NCI-H1048 (cell line): Measurements from ENCODE around the gene CDK19.

Experiments
- DNase-seq: peaks from one replicate; lab custom pipeline; 2025; lab: John Stamatoyannopoulos, UW

CDK19 gene

DNA sequence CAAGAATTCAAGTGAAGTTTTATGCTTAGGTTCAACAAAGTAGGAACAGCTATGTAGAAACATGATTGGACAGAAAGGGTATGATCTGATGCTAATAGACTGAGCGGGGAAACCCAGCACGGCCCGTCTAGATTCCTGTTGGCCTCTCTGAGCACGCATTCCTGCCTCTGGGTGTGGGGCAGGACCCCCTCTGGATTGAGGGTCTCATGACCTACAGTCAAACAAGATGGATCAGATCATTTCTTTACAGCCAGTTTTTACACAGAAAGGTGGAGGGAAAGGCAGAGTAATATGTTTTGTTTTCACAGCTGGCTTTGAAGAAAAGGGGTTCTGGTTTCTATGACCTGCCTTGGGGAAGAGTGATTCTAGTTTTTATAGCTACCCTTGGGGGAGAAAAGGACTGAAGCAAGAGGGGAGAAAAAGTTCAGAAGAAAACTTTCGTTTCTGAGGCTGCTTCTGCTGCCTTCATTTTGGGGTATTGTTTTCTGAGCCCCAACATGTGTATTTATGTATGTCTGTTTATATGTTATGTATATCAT is 239.3 kb downstream of the CDK19 start:
- no peak for DNase-seq

DNA sequence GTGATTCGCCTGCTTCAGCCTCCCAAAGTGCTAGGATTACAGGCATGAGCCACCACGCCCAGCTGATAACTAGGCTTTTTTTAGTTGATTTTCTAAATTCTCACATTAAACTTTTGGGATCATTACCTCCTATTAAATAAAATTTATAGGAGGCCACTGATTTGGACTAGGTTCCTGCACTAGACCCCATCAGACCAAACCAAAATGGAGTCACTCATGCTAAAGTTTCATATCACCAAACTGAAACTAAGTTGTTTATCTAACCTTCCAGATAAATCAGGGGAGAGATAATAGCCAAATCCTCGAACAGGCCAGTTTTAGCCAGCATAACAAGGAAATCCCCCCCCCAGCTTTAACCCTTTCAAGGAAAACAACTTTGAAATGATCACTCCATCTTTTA is 240.5 kb downstream of the CDK19 start:
- no peak for DNase-seq

- DNase-seq: no peak
Observed at GRCh38 chr6:110573537-110573936, 241.7 kb downstream of the CDK19 start.

DNA sequence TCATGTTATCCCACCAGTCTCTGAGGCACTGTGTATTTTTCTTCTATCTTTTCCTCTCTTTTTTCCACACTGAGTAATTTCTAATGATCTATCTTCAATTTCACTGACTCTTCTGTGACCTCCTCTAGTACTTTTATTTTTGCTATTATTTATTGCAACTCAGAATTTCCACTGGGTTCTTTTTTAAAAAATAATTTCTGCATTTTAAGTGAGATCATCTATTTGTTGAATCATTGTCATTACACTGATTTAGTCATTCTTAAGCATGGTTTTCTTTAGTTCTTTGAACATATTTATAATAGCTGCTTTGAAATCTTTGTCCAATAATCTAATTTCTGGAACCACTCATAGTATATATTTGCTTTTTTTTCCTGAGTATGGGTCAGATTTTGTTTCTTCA is 242.1 kb downstream of the CDK19 start:
- no peak for DNase-seq

DNA sequence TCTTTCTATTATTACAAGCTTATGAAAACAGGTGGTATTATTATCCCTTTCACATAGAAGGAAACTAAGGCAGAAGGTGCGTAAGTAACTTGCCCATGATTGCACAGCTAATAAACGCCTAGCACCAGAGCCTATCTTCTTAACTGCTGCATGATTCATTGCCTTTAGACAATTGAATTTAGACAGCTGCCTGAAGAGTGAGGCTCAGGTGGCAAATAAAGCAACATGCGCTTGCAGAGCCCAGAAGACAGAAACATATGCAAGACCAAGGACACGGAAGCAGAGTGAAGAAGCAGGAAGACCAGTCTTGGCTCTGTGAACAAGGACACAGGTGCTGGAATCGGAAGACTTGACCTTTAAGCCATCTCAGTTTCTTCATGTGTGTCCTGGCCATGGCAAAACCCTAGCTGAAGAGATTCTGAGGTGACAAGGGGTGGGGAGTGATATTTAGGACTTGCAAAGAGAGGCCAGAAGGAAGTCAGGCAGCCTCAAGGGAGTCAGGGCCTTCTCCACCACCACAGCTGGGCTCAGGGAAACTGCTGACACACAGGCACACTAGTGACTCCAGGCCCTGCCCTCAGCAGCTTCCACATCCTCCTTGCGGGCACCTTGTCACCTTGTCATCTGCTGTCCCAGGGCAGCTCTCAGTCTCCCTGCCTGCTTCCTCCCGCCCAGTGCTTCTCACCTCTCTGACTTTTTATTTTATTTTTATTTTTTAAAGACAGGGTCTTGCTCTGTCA is 247.1 kb downstream of the CDK19 start:
- no peak for DNase-seq

GRCh38 chr6:110566346-110567125 is 248.7 kb downstream of the CDK19 start:
- no peak for DNase-seq

- DNase-seq: no peak
Observed at GRCh38 chr6:110564703-110565421, 250.4 kb downstream of the CDK19 start.

DNA sequence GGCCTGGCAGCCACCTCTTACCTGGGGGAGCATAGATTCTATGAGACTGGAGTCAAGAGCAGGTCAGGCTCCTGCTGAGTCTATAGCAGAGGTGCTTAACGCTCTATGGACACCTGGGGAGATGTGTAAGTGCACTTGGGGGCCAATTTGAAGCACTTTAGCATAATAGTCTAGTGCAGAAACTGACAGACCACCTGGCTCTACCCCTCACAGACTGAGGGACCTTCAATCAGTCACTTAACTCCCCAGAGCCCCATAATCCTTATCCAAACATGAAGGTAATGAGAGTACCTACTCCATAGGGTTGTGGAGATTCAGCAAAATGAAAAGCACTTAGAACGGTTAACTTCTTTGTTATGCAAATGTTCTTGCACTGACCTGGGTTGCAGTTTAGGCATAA is 251.6 kb downstream of the CDK19 start:
- no peak for DNase-seq

GRCh38 chr6:110562316-110562915 is 252.9 kb downstream of the CDK19 start:
- DNase-seq: no peak

GRCh38 chr6:110561696-110562095 is 253.6 kb downstream of the CDK19 start:
- DNase-seq: no peak

DNA sequence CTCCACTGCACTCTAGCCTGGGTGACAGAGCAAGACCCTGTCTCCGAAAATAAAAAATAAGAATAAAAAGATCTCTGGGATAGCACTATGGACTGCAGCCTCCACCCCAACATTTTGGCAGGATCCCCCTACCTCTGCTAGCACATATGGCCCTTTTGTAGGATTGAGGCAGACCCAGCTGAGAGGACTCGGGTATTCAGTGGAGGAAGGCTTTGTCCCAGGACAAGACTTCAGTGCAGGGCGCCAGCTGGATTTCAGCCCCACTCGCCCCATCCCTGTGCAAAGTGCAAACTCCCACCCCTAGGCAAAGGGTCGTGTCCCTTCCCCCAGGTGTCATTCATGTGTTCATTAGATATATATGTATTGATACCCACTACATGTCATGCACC is 254.3 kb downstream of the CDK19 start:
- DNase-seq: no peak

DNA sequence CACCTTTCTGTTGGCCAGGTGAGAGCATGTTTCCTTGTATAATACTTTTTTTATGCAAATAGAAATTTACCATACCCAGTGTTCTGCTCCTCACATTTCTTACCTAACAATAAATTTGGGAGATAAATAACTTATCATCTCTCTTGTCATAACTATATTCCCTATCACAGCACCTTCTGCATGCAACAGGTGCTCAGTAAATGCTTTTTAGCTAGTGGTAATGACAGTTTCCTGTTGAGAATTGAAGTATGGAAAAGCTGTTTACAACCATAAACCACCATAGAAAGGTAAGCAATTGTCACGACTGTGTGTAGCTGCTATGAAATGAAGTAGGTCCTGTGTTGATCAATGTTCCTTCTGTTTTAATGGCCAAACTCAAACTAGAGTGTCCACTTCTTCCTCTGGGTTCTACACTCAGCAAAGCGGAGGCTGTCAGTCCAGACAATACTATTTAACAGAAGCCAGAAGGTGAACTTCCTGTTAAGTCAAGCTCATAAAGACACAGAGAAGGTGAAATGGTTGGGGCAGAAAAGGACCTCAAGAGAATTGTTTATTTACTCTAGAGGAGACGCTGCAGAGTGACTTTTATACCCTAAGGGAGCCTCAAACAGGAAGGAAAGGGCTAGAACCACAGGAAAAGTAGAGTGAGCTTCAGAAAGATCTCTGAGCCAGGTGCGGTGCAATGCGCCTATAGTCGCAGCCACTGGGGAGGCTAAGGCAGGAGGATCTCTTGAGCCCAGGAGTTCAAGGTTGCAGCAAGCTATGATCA is 254.8 kb downstream of the CDK19 start:
- DNase-seq: no peak
